K562 (cell line): ENCODE measurements around the gene CIAO2B. TPM values are rescaled to one million over a fixed set of nuclear protein-coding genes. Genes with fewer than 3 reads are reported as not detected.

Experiments
- polyA plus RNA-seq, 8 experiments: library from polyadenylated mRNA; depleted of rRNA in 4 of 8; stranded (reverse) in 5 of 8; unstranded in 3 of 8; fragments of >200 nt; fragmentation: Nextera tagmentation in 2 of 8; fragmentation: Illumina TruSeq in 1 of 8; extraction: Ambion mirVana in 2 of 8; extraction: Trizol in 1 of 8; gene quantifications; 2 replicates each; pipeline versions ENCODE4 v1.2.1 to v1.2.3, GENCODE V29; 2011 to 2014; ENCODE audit warnings: inconsistent platforms in 1 of 8, missing spikeins in 1 of 8
- total RNA-seq, 7 experiments: library from RNA; depleted of rRNA in 6 of 7; stranded (reverse); fragments of >200 nt in 6 of 7; fragmentation: Illumina TruSeq in 2 of 7; extraction: Trizol in 2 of 7; gene quantifications; 2 replicates each; pipeline versions ENCODE4 v1.2.1 to v1.2.3, GENCODE V29; 2011 to 2021; ENCODE audit warnings: low replicate concordance in 1 of 7

Gene CIAO2B
- total and polyA plus RNA-seq, 9 of the 15 experiments (the other 6 are each of a cell fraction or from before 2014, with no cell fraction given), result 86.8 to 182 (median 113) TPM

Other genes with a start within 250 kb of the CIAO2B start
Only the 7 nearest of the 19 such genes appear.
- 0.24 TPM in 1 of 2 replicates, not detected in the other for gene CA7, start 90.0 kb downstream of the CIAO2B start, total RNA-seq (2014; rRNA removed)
- not detected in 2 replicates for gene CA7, start 90.0 kb downstream of the CIAO2B start, total RNA-seq (2014; rRNA removed; fragmentation: Illumina TruSeq; extraction: Trizol)
- not detected in 2 replicates for gene CA7, start 90.0 kb downstream of the CIAO2B start, total RNA-seq (2015; rRNA removed; fragmentation: Illumina TruSeq; extraction: Trizol)
- gene CA7, start 90.0 kb downstream of the CIAO2B start, total RNA-seq (2021), result not detected in 2 replicates
- 0.06 TPM in 1 of 2 replicates, not detected in the other for gene CA7, start 90.0 kb downstream of the CIAO2B start, polyA plus RNA-seq (2011; rRNA removed)
- 0.07 TPM in 1 of 2 replicates, not detected in the other for gene CA7, start 90.0 kb downstream of the CIAO2B start, polyA plus RNA-seq (2014; fragmentation: Illumina TruSeq; extraction: Trizol)
- gene CA7, start 90.0 kb downstream of the CIAO2B start, polyA plus RNA-seq (2014; fragmentation: Nextera tagmentation; extraction: Ambion mirVana), result under 1 TPM in 1 of 2 experiments, not detected in 1; 0.03 TPM
- gene CA7, start 90.0 kb downstream of the CIAO2B start, polyA plus RNA-seq (2014; rRNA removed), result 0.05 TPM in 1 of 2 replicates, not detected in the other
- gene PDP2, start 53.9 kb downstream of the CIAO2B start, total RNA-seq (2014; rRNA removed), result 5.5 and 6.7 TPM in 2 replicates
- 7.2 and 8.3 TPM in 2 replicates for gene PDP2, start 53.9 kb downstream of the CIAO2B start, total RNA-seq (2014; rRNA removed; fragmentation: Illumina TruSeq; extraction: Trizol)
- gene PDP2, start 53.9 kb downstream of the CIAO2B start, total RNA-seq (2015; rRNA removed; fragmentation: Illumina TruSeq; extraction: Trizol), result 5.8 and 6.7 TPM in 2 replicates
- 17.7 and 18.5 TPM in 2 replicates for gene PDP2, start 53.9 kb downstream of the CIAO2B start, total RNA-seq (2021)
- gene PDP2, start 53.9 kb downstream of the CIAO2B start, polyA plus RNA-seq (2011; rRNA removed), result 24.3 and 28.6 TPM in 2 replicates
- gene PDP2, start 53.9 kb downstream of the CIAO2B start, polyA plus RNA-seq (2014; fragmentation: Illumina TruSeq; extraction: Trizol), result 11.4 and 15.8 TPM in 2 replicates
- gene PDP2, start 53.9 kb downstream of the CIAO2B start, polyA plus RNA-seq (2014; fragmentation: Nextera tagmentation; extraction: Ambion mirVana), result 1 to 10 TPM; 2.5 to 4.2 TPM
- 8.3 and 8.7 TPM in 2 replicates for gene PDP2, start 53.9 kb downstream of the CIAO2B start, polyA plus RNA-seq (2014; rRNA removed)
- not detected in 2 replicates for gene CDH16, start 15.5 kb downstream of the CIAO2B start, total RNA-seq (2014; rRNA removed)
- not detected in 2 replicates for gene CDH16, start 15.5 kb downstream of the CIAO2B start, total RNA-seq (2014; rRNA removed; fragmentation: Illumina TruSeq; extraction: Trizol)
- gene CDH16, start 15.5 kb downstream of the CIAO2B start, total RNA-seq (2015; rRNA removed; fragmentation: Illumina TruSeq; extraction: Trizol), result not detected in 2 replicates
- not detected in 2 replicates for gene CDH16, start 15.5 kb downstream of the CIAO2B start, total RNA-seq (2021)
- not detected in 2 replicates for gene CDH16, start 15.5 kb downstream of the CIAO2B start, polyA plus RNA-seq (2011; rRNA removed)
- gene CDH16, start 15.5 kb downstream of the CIAO2B start, polyA plus RNA-seq (2014; fragmentation: Illumina TruSeq; extraction: Trizol), result not detected in 2 replicates
- gene CDH16, start 15.5 kb downstream of the CIAO2B start, polyA plus RNA-seq (2014; fragmentation: Nextera tagmentation; extraction: Ambion mirVana), result not detected
- not detected in 2 replicates for gene CDH16, start 15.5 kb downstream of the CIAO2B start, polyA plus RNA-seq (2014; rRNA removed)
- 0.09 and 0.12 TPM in 2 replicates for gene RRAD, start 8.9 kb downstream of the CIAO2B start, total RNA-seq (2014; rRNA removed)
- not detected in 2 replicates for gene RRAD, start 8.9 kb downstream of the CIAO2B start, total RNA-seq (2014; rRNA removed; fragmentation: Illumina TruSeq; extraction: Trizol)
- not detected in 2 replicates for gene RRAD, start 8.9 kb downstream of the CIAO2B start, total RNA-seq (2015; rRNA removed; fragmentation: Illumina TruSeq; extraction: Trizol)
- 0.13 and 0.16 TPM in 2 replicates for gene RRAD, start 8.9 kb downstream of the CIAO2B start, total RNA-seq (2021)
- 0.05 and 0.20 TPM in 2 replicates for gene RRAD, start 8.9 kb downstream of the CIAO2B start, polyA plus RNA-seq (2011; rRNA removed)
- not detected in 2 replicates for gene RRAD, start 8.9 kb downstream of the CIAO2B start, polyA plus RNA-seq (2014; fragmentation: Illumina TruSeq; extraction: Trizol)
- gene RRAD, start 8.9 kb downstream of the CIAO2B start, polyA plus RNA-seq (2014; fragmentation: Nextera tagmentation; extraction: Ambion mirVana), result not detected
- 0.12 TPM in 1 of 2 replicates, not detected in the other for gene RRAD, start 8.9 kb downstream of the CIAO2B start, polyA plus RNA-seq (2014; rRNA removed)
- gene CES2, start 1.1 kb upstream of the CIAO2B start, total RNA-seq (2014; rRNA removed), result 35.0 and 38.1 TPM in 2 replicates
- gene CES2, start 1.1 kb upstream of the CIAO2B start, total RNA-seq (2014; rRNA removed; fragmentation: Illumina TruSeq; extraction: Trizol), result 15.2 and 16.8 TPM in 2 replicates
- 23.6 and 24.4 TPM in 2 replicates for gene CES2, start 1.1 kb upstream of the CIAO2B start, total RNA-seq (2015; rRNA removed; fragmentation: Illumina TruSeq; extraction: Trizol)
- gene CES2, start 1.1 kb upstream of the CIAO2B start, total RNA-seq (2021), result 33.5 and 37.9 TPM in 2 replicates
- 14.0 and 14.1 TPM in 2 replicates for gene CES2, start 1.1 kb upstream of the CIAO2B start, polyA plus RNA-seq (2011; rRNA removed)
- 24.9 and 28.4 TPM in 2 replicates for gene CES2, start 1.1 kb upstream of the CIAO2B start, polyA plus RNA-seq (2014; fragmentation: Illumina TruSeq; extraction: Trizol)
- gene CES2, start 1.1 kb upstream of the CIAO2B start, polyA plus RNA-seq (2014; fragmentation: Nextera tagmentation; extraction: Ambion mirVana), result 1 to 10 TPM; 2.2 to 2.4 TPM
- gene CES2, start 1.1 kb upstream of the CIAO2B start, polyA plus RNA-seq (2014; rRNA removed), result 27.7 and 28.3 TPM in 2 replicates
- gene CES3, start 26.9 kb upstream of the CIAO2B start, total RNA-seq (2014; rRNA removed), result 0.68 and 2.0 TPM in 2 replicates
- gene CES3, start 26.9 kb upstream of the CIAO2B start, total RNA-seq (2014; rRNA removed; fragmentation: Illumina TruSeq; extraction: Trizol), result 0.61 and 0.65 TPM in 2 replicates
- gene CES3, start 26.9 kb upstream of the CIAO2B start, total RNA-seq (2015; rRNA removed; fragmentation: Illumina TruSeq; extraction: Trizol), result 1.0 and 1.7 TPM in 2 replicates
- 2.2 and 2.8 TPM in 2 replicates for gene CES3, start 26.9 kb upstream of the CIAO2B start, total RNA-seq (2021)
- 0.60 and 4.4 TPM in 2 replicates for gene CES3, start 26.9 kb upstream of the CIAO2B start, polyA plus RNA-seq (2011; rRNA removed)
- gene CES3, start 26.9 kb upstream of the CIAO2B start, polyA plus RNA-seq (2014; fragmentation: Illumina TruSeq; extraction: Trizol), result 0.98 and 1.2 TPM in 2 replicates
- under 1 TPM; 0.06 TPM for gene CES3, start 26.9 kb upstream of the CIAO2B start, polyA plus RNA-seq (2014; fragmentation: Nextera tagmentation; extraction: Ambion mirVana)
- gene CES3, start 26.9 kb upstream of the CIAO2B start, polyA plus RNA-seq (2014; rRNA removed), result 1.3 and 3.1 TPM in 2 replicates
- gene CES4A, start 54.2 kb upstream of the CIAO2B start, total RNA-seq (2014; rRNA removed), result 0.09 TPM in 1 of 2 replicates, not detected in the other
- not detected in 2 replicates for gene CES4A, start 54.2 kb upstream of the CIAO2B start, total RNA-seq (2014; rRNA removed; fragmentation: Illumina TruSeq; extraction: Trizol)
- not detected in 2 replicates for gene CES4A, start 54.2 kb upstream of the CIAO2B start, total RNA-seq (2015; rRNA removed; fragmentation: Illumina TruSeq; extraction: Trizol)
- 0.20 TPM in 1 of 2 replicates, not detected in the other for gene CES4A, start 54.2 kb upstream of the CIAO2B start, total RNA-seq (2021)
- gene CES4A, start 54.2 kb upstream of the CIAO2B start, polyA plus RNA-seq (2011; rRNA removed), result 0.04 and 0.11 TPM in 2 replicates
- not detected in 2 replicates for gene CES4A, start 54.2 kb upstream of the CIAO2B start, polyA plus RNA-seq (2014; fragmentation: Illumina TruSeq; extraction: Trizol)
- gene CES4A, start 54.2 kb upstream of the CIAO2B start, polyA plus RNA-seq (2014; fragmentation: Nextera tagmentation; extraction: Ambion mirVana), result under 1 TPM in 1 of 2 experiments, not detected in 1; 0.13 TPM
- gene CES4A, start 54.2 kb upstream of the CIAO2B start, polyA plus RNA-seq (2014; rRNA removed), result not detected in 2 replicates